Dedifferentiated amniotic fluid mesenchymal stem cell (primary cell): ENCODE data around the gene NFIA.

Experiments used
- DNase-seq: peaks from one replicate; pipeline ENCODE4 v3.0.0-alpha.2; 2016; ENCODE audit errors: extremely low spot score

NFIA gene

GRCh38 chr1:61297887-61298286 is 215.5 kb downstream of the NFIA start:
- DNase-seq: no peak

GRCh38 chr1:61299463-61299862 is 217.1 kb downstream of the NFIA start:
- peak; percentile 33 for DNase-seq

- no peak for DNase-seq
Measured at GRCh38 chr1:61300899-61301298, 218.5 kb downstream of the NFIA start.

DNA sequence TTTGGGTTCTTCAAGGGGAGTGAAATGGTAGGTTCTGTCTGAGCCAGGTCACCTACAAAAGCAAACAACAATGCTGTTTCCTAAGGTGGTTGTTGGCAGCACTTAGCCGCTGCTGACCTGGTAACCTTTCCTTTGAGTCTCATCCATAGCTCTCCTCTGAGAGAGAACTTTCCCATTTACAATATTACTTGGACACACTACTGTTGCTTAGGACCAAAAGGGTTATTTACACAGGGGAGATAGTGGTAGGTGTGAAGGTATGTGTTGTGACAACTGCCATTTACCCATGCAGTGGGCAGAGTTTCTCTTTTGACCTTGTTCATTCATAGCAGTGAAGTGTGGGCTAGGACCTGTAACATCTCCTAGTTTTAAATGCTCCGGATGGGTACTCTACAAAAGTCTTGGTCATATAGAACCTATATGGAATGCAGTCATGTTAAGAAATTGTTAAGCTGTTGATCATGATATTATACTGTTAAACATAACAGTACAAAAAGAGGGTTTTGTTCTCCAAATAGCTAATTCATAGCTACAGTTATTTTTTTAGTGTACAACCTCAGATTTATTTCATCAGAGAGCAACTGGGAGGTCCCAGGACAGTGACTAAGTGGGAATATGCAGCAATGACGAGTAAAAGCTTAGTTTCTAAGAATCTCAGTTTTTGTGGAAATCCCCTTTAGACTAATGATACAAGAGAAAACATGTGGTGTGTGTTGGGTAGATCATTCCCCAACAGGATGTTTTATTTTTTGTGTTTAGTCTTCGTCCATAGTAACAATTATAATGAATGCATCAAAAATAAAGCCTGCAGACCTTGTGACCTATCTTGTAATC is 219.7 kb downstream of the NFIA start:
- DNase-seq: peak; percentile 53

DNA sequence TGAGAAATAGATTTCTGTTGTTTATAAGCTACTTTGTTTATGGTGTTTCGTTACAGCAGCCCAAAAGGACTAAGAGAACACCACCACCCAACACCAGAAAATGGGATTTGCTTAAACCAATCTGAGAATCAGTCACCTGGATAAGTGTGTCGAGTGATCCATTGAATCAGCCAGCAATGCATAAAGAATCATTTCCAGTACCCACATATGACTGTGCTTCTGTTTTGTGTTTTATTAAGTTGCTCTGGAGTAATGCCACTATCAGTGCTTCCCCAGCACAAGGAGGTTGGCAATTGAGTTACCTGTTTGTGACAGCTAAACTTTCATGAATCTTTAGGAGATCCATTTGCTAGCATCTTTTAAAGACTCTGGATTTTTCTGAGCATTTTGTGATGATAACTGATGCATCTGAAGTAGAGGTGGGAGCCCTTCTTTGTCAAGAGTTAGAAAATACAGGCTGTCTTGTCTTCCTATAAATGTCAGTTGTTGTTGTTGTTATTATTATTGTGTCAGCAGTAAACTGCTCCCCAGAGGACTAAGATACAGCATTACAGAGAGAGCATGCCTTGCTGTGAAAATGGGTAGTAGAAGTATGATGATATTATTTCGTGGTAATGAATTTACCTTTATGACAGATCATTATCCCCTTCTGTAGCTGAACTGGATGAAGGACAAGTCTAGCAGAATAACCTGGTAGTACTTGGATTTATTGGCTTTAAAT is 225.2 kb downstream of the NFIA start:
- no peak for DNase-seq

DNA sequence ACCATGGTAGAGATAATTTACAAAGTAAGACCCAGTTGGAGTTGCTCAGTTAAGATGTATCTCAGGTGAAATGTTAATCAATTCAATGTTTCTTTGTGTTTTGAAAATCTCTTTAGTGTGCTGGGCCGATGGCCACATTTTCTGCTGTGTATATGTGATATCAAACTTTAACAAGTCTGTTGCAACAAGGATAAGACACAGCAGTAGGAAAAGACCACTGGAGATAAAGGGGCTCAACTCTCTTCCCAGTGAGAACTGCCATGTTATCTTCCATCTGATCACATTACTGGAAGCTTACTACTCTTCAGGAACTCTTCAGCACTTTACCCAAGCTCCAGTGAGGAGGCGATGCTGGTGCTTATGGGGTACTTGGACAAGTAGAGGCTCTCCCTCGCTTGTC is 227.7 kb downstream of the NFIA start:
- no peak for DNase-seq

- no peak for DNase-seq
Measured at GRCh38 chr1:61310538-61310937, 228.2 kb downstream of the NFIA start.

- DNase-seq: no peak
Measured at GRCh38 chr1:61313906-61314422, 231.6 kb downstream of the NFIA start.

GRCh38 chr1:61315011-61315410 is 232.7 kb downstream of the NFIA start:
- no peak for DNase-seq

DNA sequence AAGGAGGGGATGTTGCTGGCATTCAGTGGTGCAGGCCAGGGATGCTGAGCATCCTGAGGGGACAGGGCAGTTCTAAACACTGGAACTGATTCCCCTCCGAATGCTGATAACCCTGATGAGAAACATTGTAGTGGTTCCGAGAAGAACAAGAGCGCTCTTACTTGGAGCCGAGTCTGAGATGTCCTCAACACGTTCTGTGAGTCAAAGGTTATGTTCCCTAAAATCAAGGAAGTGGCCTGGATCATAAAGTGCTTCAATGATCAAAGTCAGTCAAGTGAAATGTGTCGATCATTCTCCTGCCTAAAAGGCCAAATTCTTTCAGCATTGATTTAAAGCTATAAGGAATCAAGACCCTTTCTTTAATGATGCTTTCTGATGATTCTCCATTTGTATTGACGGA is 234.1 kb downstream of the NFIA start:
- DNase-seq: no peak

GRCh38 chr1:61318319-61319125 is 236.2 kb downstream of the NFIA start:
- DNase-seq: peak; percentile 81

- DNase-seq: no peak
Measured at GRCh38 chr1:61320575-61320974, 238.2 kb downstream of the NFIA start.

DNA sequence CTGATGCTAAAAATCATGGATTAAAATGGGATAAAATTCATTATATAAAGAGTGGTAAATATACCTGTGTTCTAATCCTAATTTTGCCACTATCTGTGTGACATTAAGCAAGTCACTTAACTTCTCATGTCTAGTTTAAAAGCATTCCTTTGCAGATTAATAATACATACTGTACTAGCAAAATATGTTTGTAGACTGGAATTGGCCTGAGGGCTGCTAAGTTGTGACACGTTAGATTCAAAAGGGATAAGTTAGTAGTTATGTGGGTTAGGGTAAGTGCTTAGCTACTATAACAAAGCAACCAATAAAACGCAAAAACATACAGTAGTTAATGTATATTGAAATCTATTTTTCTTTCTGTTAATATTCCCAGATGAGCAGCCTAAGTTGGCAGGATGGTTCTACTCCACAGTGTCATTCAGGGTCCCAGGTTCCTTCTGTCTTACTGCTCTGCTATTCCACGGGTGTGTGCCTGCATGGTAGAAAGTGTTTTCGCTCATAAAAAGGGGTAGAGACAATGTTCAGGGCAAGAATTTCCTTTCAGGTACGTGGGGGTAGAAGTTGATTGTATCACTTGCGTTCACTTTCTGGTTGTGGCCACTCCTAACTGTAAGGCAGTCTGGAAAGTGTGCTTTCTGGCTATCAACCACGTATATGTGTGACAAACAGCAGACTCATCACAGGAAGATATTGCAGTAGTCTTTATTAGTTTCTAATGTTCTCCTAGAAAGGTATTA is 239.8 kb downstream of the NFIA start:
- DNase-seq: no peak

GRCh38 chr1:61322769-61323168 is 240.4 kb downstream of the NFIA start:
- DNase-seq: no peak

DNA sequence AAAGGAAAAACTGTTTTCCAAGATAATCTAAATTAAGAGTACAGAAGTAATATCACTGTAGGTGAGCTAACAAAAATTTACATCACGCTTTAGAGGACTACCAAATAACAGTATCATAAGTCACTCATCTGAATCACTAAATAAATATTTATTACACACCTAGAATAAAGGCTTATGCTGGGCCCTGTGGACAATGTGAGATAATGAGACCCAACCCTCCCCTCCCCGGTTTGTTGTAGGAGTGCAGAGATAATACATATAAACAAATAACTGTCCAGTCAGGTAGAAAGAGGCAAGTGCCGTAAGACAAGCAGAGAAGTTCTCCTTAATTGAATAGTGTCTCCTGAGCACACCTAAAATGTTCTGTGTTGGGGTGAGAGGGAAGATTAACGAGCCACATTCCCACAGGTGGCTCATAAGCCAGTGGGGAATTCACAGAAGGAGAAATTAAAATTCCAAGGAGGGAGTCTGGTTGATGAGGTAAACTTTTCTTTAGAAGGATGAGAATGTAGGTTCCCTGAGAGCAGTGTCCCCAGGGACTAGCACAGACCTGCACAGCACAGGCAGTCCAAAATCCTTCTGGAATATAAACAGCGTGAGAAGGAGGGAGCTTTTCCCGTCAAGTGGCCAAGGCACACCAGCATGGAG is 241.4 kb downstream of the NFIA start:
- no peak for DNase-seq

DNA sequence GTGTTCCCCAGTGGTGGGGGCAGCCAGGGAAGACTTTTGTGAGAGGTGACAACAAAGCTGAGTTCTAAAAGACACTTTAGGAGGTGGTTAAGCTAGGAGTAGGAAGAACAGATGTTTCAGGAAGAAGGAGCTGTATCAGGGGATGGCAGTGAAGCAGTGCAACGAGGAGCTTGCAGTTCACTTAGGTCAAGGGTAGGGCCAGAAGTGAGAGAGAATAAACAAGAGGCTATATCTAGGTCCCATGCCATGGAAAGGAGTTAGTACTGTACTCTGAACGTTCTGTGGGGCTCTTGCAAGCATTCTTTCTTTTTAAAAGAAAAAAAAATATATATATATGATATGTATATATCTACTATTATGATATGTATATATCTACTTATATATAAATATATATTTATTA is 244.4 kb downstream of the NFIA start:
- DNase-seq: no peak

- DNase-seq: no peak
Measured at GRCh38 chr1:61327436-61327835, 245.1 kb downstream of the NFIA start.

- no peak for DNase-seq
Measured at GRCh38 chr1:61329556-61329955, 247.2 kb downstream of the NFIA start.

- no peak for DNase-seq
Measured at GRCh38 chr1:61330018-61330417, 247.7 kb downstream of the NFIA start.

GRCh38 chr1:61330571-61330970 is 248.2 kb downstream of the NFIA start:
- no peak for DNase-seq

DNA sequence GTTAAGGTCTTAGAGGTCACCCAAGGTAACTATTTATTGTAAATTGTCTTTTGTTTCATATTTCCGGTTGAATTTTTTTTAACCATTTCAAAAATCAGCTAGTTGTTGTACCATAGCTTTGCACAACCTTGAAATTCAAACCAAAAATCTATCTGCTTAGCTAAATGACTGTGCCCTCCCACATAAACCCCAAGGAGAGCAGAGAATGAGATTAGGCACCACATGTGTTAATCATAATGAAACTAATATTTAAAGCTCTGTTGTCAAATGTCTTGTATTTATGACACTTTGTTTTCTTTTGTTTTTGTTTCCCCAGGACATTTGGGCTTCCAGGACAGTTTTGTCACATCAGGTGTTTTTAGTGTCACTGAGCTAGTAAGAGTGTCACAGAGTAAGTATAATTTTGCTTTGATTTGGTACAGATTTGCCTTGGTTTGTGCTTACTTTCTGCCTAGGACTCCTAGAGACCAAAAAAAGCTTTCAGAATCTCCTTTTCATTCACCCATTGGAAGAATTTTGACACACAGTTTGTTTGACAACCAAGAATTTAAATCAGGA is 249.9 kb downstream of the NFIA start:
- DNase-seq: no peak
